ENCODE results near the gene NOL3. TPM values are rescaled to one million over a fixed set of nuclear protein-coding genes. Genes with fewer than 3 reads are reported as not detected.

NOL3 gene
- total and polyA plus RNA-seq, 9 of the 15 experiments (the other 6 are each of a cell fraction or from before 2014, with no cell fraction given): 0.45 to 14.0 (median 5.4) TPM

GRCh38 chr16:67170168-67170948, at the start of gene NOL3 (continued):
- TF ChIP-seq CGGBP1 (CRISPR knock-in tag; IDR thresholded peaks at IDR 0.05) (no peak), CREB5 (CRISPR knock-in tag; IDR thresholded peaks at IDR 0.05) (no peak), MECOM (CRISPR knock-in tag; IDR thresholded peaks at IDR 0.05) (peak; percentile 89), MGA (IDR thresholded peaks at IDR 0.05) (0 out of 2 replicates have a peak, but pooled peaks have one; percentile 37), ARID3B (CRISPR knock-in tag; IDR thresholded peaks at IDR 0.05; ENCODE audit: borderline replicate concordance) (no peak), CBX1 (IDR thresholded peaks at IDR 0.05; ENCODE audit: low read depth) (no peak), PYGO2 (tag; IDR thresholded peaks at IDR 0.05) (no peak), CBFA2T3 (IDR thresholded peaks at IDR 0.05) (peak; percentile 50; the same call in 1 of the 2 replicates), RBM14 (IDR thresholded peaks at IDR 0.05; ENCODE audit: borderline replicate concordance, insufficient read depth, low read depth, low read length) (no peak), ZNF77 (CRISPR knock-in tag; IDR thresholded peaks at IDR 0.05) (no peak), SMARCC2 (IDR thresholded peaks at IDR 0.05; ENCODE audit: low read depth) (no peak), KDM4B (IDR thresholded peaks at IDR 0.05; ENCODE audit: borderline replicate concordance in 2 of 2, low read depth in 1 of 2) (no peak; a peak in 1 of 4 replicates)
